Measurements from ENCODE around the gene MTFMT.

MTFMT gene

DNA sequence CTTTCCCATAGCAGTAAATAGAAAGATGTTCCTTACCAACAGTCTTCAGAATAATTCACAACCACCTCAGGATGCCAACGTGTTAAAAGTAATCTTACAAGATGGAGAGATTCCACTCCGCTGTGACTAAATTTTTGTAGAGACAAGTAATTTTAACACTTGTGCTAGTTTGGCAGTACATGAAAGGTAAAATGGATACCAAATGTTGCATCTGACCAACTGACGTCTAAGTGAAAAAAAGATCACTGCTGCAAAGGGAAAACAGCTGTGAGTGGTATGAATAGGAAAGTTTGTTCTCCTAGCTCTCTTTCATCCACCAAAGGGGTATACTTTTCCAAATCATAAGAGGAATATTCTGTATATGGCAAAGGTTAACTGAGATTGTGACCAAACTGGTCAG is 42.3 kb downstream of the MTFMT start:
- no peak for DNase-seq (ENCODE audit: low read depth, low spot score)

GRCh38 chr15:64985366-64986033 is 43.9 kb downstream of the MTFMT start:
- DNase-seq (ENCODE audit: low read depth, low spot score) = no peak

DNA sequence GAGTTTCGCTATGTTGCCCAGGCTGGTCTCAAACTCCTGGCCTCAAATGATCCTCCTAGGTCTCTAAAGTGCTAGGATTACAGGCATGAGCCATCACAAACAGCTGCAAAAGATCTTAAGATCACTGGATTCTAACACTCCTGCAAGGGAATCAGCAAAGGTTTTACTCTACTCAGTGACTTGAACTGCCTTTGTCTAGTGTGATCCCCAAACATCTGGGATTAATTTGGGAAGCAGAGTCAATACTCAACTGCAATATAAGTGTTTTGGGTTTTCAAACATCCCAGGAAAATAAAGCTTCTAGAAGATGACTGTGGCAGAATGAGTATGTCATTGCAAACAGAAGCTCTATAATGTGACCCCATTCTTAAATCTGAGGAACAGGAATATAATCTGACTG is 47.0 kb downstream of the MTFMT start:
- DNase-seq (ENCODE audit: low read depth, low spot score) = no peak

GRCh38 chr15:64981812-64982431 is 47.5 kb downstream of the MTFMT start:
- no peak for DNase-seq (ENCODE audit: low read depth, low spot score)

- DNase-seq (ENCODE audit: low read depth, low spot score) = peak; percentile 57
These were observed 50.2 kb downstream of the MTFMT start for GRCh38 chr15:64979252-64979710.

- no peak for DNase-seq (ENCODE audit: low read depth, low spot score)
These were observed 54.0 kb downstream of the MTFMT start for GRCh38 chr15:64975390-64975789.

DNA sequence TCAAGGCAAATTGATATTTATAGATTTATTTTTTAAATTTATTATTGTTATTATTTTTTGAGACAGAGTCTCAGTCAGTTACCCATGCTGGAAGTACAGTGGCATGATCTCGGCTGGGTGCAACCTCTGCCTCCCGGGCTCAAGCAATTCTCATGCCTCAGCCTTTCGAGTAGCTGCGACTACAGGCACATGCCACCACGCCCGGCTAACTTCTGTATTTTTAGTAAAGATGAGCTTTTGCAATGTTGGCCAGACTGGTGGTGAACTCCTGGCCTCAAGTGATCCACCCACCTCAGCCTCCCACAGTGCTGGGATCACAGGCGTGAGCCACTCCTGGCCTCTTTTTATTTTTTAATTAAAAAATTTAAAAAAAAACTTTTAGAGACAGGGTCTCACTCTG is 58.7 kb downstream of the MTFMT start:
- DNase-seq (ENCODE audit: low read depth, low spot score) = no peak

DNA sequence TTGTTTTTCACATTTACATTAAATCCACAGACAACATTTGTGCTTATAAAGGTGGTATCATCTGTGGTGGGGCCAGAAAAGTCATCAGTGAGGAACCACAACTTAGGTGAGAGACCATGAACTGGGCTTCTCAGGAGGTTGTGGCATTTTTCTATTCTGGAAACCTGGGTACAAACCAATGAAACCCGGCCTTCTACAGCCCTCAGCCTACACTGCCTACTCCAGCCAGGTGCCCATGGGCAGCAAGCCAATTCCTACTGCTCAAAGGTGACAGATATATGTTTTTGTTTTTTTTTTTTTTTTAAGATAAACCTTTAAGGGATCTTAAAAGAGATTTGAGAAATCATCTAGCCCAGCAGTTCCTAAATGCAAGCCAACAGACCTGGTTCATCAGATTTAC is 60.0 kb downstream of the MTFMT start:
- no peak for DNase-seq (ENCODE audit: low read depth, low spot score)

- no peak for DNase-seq (ENCODE audit: low read depth, low spot score)
These were observed 68.4 kb downstream of the MTFMT start for GRCh38 chr15:64961013-64961412.

DNA sequence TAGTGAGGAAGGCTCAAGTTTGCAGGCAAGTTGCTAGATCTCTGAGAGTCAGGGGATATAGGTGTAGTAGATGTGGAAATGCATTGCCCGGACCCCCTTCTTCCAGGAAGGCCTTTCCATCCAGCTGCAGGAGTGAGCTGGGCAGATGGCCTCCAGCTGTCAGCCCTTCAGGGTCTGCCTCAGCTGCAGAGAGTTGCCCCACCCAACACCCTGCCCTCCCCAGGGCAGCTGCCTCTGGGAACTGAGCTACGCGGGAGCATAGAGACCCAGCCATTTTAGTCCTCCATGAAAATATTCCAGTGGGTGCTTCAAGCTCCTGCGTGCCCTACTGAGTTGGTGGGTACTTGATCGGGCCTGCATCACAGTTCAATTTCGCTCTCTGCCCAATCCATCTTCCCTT is 69.3 kb downstream of the MTFMT start:
- no peak for DNase-seq (ENCODE audit: low read depth, low spot score)

- DNase-seq (ENCODE audit: low read depth, low spot score) = no peak
These were observed 70.3 kb downstream of the MTFMT start for GRCh38 chr15:64959128-64959527.

GRCh38 chr15:64954395-64954794 is 75.0 kb downstream of the MTFMT start:
- no peak for DNase-seq (ENCODE audit: low read depth, low spot score)

DNA sequence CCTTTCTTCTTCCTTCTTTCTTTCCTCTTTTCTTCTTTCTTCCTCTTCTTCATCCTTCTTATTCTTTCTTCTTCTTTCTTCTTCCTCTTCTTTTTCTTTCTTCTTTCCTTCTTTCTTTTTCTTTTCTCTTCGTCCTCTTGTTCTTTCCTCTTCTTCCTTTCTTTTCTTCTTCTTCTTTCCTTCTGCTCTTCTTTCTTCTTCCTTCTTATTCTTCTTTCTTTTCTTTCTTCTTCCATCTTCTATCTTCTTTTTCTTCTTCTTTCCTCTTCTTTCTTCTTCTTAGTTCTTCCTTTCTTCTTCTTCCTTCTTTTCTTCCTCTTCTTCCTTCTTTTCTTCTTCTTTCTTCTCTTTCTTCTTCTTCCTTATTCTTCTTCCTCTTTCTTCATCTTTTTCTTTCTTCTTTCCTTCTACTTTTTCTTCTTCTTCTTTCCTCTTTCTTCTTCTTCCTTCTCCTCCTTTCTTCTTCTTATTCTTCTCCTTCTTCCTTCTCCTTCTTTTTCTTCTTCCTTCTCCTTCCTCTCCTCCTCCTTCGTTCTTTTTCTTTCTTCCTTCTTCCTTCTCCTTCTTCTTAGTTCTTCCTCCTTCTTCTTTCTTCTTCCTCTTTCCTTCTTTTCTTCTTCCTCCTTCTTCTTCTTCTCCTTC is 77.5 kb downstream of the MTFMT start:
- DNase-seq (ENCODE audit: low read depth, low spot score) = no peak
